WERI-Rb-1 (cell line): ENCODE data around the gene IL4R.
"Not testable (repeated sequence)": the region's sequence is repeated elsewhere in the genome, so short reads cannot be mapped to it uniquely, and the experiment has no call there.

Experiments
- DNase-seq: peaks from one replicate; pipeline ENCODE4 v3.0.0-alpha.2; 2020
- H3K27ac ChIP-seq: fragments of 250-450 bp; sonication (Bioruptor Pico); 2 replicates; pipeline ENCODE4 v1.5.1; 2020; ENCODE audit warnings: mild to moderate bottlenecking, moderate library complexity
- H3K27me3 ChIP-seq: fragments of 250-450 bp; sonication (Bioruptor Pico); 2 replicates; pipeline ENCODE4 v1.5.1; 2021; ENCODE audit warnings: mild to moderate bottlenecking, low read depth, moderate library complexity; ENCODE audit not compliant: insufficient read depth, severe bottlenecking
- H3K36me3 ChIP-seq: fragments of 250-450 bp; sonication (Bioruptor Pico); 2 replicates; pipeline ENCODE4 v1.5.1; 2020; ENCODE audit warnings: mild to moderate bottlenecking, moderate library complexity
- H3K4me3 ChIP-seq: 2 replicates; pipeline ENCODE4 v1.5.1; 2011; ENCODE audit warnings: low read depth, mild to moderate bottlenecking, control low read depth, low read length
- H3K9me3 ChIP-seq: fragments of 250-450 bp; sonication (Bioruptor Pico); 2 replicates; pipeline ENCODE4 v1.5.1; 2021; ENCODE audit warnings: mild to moderate bottlenecking, moderate library complexity; ENCODE audit not compliant: severe bottlenecking
- TF ChIP-seq, protein P1 (sequence below): IDR thresholded peaks from 2 replicates; pipeline ENCODE4 v1.5.1; 2011; ENCODE audit warnings: low read depth, mild to moderate bottlenecking, control low read depth, inconsistent platforms, low read length

The IL4R gene

DNA sequence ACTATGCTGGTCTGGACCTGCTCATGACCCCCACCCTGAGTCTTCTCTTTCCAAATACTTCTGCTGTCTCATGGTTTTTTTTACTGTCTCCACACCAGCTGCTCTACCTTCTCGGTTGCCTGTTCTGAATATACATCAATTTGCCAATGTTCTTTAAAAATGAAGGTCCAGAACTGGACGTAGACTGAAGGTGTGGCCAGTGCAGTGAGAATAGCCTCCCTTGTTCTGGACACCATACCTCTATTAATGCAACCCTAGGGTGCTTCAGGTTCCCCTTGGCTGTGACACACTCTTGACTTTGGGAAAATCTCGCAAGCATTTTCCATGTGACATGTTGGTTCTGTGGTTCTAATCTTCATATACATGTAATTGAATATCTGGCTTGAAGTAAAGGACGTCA, 72.9 kb downstream of the IL4R start:
- Histone ChIP-seq H3K4me3 (no peak overlapping the region), H3K27me3 (no peaks in the 10 kb centered on the region), H3K27ac (no peak overlapping the region), H3K36me3 (no peaks in the 10 kb centered on the region), H3K9me3 (peaks cover 3% of the 10 kb centered on the region)
- DNase-seq, result no peak
- TF ChIP-seq, protein P1, sequence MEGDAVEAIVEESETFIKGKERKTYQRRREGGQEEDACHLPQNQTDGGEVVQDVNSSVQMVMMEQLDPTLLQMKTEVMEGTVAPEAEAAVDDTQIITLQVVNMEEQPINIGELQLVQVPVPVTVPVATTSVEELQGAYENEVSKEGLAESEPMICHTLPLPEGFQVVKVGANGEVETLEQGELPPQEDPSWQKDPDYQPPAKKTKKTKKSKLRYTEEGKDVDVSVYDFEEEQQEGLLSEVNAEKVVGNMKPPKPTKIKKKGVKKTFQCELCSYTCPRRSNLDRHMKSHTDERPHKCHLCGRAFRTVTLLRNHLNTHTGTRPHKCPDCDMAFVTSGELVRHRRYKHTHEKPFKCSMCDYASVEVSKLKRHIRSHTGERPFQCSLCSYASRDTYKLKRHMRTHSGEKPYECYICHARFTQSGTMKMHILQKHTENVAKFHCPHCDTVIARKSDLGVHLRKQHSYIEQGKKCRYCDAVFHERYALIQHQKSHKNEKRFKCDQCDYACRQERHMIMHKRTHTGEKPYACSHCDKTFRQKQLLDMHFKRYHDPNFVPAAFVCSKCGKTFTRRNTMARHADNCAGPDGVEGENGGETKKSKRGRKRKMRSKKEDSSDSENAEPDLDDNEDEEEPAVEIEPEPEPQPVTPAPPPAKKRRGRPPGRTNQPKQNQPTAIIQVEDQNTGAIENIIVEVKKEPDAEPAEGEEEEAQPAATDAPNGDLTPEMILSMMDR, result no peak

DNA sequence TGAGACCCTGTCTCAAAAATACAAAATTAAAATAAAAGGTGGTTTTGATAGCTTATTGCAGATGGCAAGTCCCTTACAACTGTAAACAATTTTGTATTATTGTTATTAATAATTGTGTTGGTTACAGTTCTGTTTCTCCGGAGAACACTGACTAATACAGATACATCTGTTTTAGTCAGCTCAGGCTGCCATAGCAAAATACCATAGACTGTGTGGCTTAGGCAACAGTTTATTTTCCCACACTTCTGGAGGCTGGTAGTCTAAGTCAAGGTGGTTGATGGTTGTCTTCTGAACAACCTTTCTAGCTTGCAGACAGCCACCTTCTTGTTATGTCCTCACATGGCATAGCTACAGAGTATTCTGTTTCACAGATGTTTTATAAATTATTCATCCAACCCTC, 74.0 kb downstream of the IL4R start:
- Histone ChIP-seq H3K4me3 (no peak overlapping the region), H3K27ac (no peak overlapping the region), H3K27me3 (no peaks in the 10 kb centered on the region), H3K9me3 (peaks cover 3% of the 10 kb centered on the region), H3K36me3 (no peaks in the 10 kb centered on the region)
- DNase-seq, result no peak
- TF ChIP-seq, protein P1, result no peak

DNA sequence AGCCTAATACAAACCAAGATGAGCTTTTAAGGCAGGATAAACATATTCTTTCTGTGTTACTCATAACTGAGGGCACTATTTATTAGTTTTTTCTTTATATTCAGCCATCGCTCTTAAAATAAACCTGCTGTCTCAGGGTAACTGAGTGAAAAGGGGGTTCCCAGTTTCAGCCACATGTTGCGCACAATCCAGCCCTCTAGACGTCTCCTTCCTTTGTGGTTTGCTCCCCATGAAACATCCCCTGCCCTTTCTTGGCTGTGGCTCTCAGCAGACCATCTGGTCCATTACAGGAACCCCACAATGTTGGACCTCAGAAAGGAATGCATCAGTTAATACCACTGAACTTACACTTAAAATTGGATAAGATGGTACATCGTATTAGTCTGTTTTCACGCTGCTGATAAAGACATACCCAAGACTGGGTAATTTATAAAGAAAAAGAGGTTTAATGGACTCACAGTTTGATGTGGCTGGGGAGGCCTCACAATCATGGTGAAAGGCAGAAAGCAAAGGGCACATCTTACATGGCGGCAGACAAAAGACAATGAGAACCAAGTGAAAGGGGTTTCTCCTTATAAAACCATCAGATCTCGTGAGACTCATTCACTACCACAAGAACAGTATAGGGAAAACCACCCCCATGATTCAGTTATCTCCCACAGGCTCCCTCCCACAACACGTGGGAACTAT, 75.6 kb downstream of the IL4R start:
- no peak overlapping the region for H3K4me3 ChIP-seq
- no peak for DNase-seq
- H3K36me3 ChIP-seq, result no peaks in the 10 kb centered on the region
- peaks cover 2% of the 10 kb centered on the region for H3K9me3 ChIP-seq
- no peaks in the 10 kb centered on the region for H3K27me3 ChIP-seq
- TF ChIP-seq, protein P1, result no peak
- H3K27ac ChIP-seq, result no peak overlapping the region

DNA sequence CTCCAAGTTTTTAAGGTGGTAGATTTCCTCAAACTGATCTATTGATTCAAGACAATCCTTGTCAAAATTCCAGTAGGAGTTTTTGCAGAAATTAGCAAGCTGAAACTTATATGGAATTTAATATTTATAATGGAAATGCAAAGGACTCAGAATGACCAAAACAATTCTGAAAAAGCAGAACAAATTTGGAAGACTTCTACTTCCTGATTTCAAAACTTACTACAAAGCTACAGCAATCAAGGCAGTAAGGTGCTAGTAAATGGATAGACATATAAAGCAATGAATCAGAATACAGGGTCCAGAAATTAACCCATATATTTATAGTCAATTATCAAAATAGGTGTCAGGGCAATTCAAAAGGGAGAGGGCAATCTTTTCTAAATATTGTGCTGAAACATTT, 76.4 kb downstream of the IL4R start:
- no peaks in the 10 kb centered on the region for H3K36me3 ChIP-seq
- no peak overlapping the region for H3K27ac ChIP-seq
- no peak for DNase-seq
- no peak overlapping the region for H3K4me3 ChIP-seq
- no peaks in the 10 kb centered on the region for H3K27me3 ChIP-seq
- H3K9me3 ChIP-seq, result no peaks in the 10 kb centered on the region
- TF ChIP-seq, protein P1, result no peak

DNA sequence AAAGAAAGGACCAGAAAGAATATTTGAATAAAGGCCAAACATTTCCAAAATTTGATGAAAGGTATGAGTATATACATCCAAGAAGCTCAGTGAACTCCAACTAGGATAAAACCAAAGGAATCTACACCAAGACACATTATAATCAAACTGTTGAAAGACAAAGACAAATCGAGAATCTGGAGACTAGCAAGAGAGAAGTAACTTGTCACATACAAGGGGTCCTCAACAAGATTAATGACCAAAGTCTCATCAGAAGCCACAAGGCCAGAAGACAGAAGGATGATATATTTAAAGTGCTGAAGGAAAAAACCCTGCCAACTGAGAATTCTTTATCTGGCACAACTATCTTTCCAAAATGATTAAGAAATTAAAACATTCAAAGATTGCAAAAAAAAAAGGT, 78.9 kb downstream of the IL4R start:
- Histone ChIP-seq H3K27me3 (no peaks in the 10 kb centered on the region), H3K27ac (no peak overlapping the region), H3K4me3 (no peak overlapping the region), H3K9me3 (no peaks in the 10 kb centered on the region), H3K36me3 (no peaks in the 10 kb centered on the region)
- DNase-seq, result no peak
- TF ChIP-seq, protein P1, result no peak

DNA sequence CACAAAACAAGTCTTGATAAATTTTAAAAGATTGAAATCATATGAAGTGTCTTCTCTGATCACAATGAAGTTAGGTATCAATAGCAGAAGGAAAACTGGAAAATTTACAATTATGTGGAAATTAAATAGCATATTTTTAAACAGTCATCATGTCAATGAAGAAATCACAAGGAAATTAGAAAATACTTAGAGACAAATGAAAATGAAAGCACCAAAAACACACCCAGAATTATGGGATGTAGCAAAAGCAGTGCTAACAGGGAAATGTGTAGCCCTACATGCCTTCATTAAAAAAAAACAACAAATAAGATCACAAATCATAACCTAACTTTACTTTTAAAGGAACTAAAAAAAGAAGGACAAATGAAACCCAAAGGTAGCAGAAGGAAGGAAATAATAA, 80.7 kb downstream of the IL4R start:
- Histone ChIP-seq H3K27ac (no peak overlapping the region), H3K36me3 (no peaks in the 10 kb centered on the region), H3K27me3 (no peaks in the 10 kb centered on the region), H3K4me3 (no peak overlapping the region), H3K9me3 (no peaks in the 10 kb centered on the region)
- DNase-seq, result no peak
- TF ChIP-seq, protein P1, result no peak

DNA sequence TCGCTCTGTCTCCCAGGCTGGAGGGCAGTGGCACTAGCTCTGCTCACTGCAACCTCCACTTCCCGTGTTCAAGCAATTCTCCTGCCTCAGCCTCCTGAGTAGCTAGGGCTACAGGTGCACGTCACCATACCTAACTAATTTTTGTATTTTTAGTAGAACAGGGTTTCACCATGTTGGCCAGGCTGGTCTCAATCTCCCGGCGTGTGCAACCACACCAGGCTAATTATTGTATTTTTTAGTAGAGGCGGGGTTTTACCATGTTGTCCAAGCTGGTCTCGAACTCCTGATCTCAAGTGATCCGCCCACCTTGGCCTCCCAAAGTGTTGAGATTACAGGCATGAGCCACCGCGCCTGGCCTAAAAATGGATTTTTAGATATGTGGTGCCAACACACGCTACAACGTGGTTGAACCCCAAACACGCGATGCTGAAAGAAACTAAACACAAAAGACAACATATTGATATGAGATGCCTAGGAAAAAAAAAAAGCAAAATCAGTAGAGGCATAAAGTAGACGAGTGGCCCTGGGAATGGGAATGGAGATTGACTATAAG, 84.6 kb downstream of the IL4R start:
- H3K27me3 ChIP-seq, H3K9me3 ChIP-seq, H3K36me3 ChIP-seq, H3K4me3 ChIP-seq, H3K27ac ChIP-seq, DNase-seq: not testable (repeated sequence)
